Breast epithelium (tissue), 4 donors: ENCODE measurements around the gene GALNTL6. TPM values are rescaled to one million over a fixed set of nuclear protein-coding genes. Genes with fewer than 3 reads are reported as not detected.

Experiments used
- DNase-seq, 2 donors: peaks; one replicate each; pipeline ENCODE4 v3.0.0-alpha.2; 2019; ENCODE audit warnings: low spot score in 2 of 2
- H3K27ac ChIP-seq, 2 donors: fragments of 200-600 bp; sonication (generic) in 1 of 2; one replicate each; pipeline ENCODE4 v1.5.1; 2016 to 2019; ENCODE audit warnings: mild to moderate bottlenecking in 1 of 2
- H3K27me3 ChIP-seq, 2 donors: fragments of 200-600 bp; sonication (generic) in 1 of 2; one replicate each; pipeline versions ENCODE4 v1.5.1 to v1.6.0; 2017 to 2019; ENCODE audit warnings: control low read depth in 1 of 2, mild to moderate bottlenecking in 1 of 2
- H3K36me3 ChIP-seq: fragments of 200-600 bp; one replicate; pipeline ENCODE4 v1.5.1; 2019
- H3K4me1 ChIP-seq, 2 donors: fragments of 200-600 bp; sonication (generic); one replicate each; pipeline ENCODE4 v1.5.1; 2016 to 2019; ENCODE audit warnings: control low read depth in 1 of 2
- H3K4me3 ChIP-seq, 3 donors: fragments of 200-600 bp; sonication (generic); 1 replicate in 2 of 3; 2 replicates in 1 of 3; pipeline ENCODE4 v1.5.1; 2016 to 2019; ENCODE audit warnings: mild to moderate bottlenecking in 3 of 3, moderate library complexity in 2 of 3
- H3K9me3 ChIP-seq, 2 donors: fragments of 200-600 bp; sonication (generic) in 1 of 2; one replicate each; pipeline ENCODE4 v1.5.1; 2016 to 2019; ENCODE audit warnings: control low read depth in 1 of 2
- CTCF ChIP-seq, 3 donors: fragments of 450-650 bp; IDR thresholded peaks; one replicate each; pipeline ENCODE4 v1.5.1; 2016 to 2017; ENCODE audit warnings: antibody characterized with exemption in 3 of 3, mild to moderate bottlenecking in 3 of 3, moderate library complexity in 3 of 3
- POLR2A ChIP-seq: fragments of 450-650 bp; IDR thresholded peaks from one replicate; pipeline ENCODE4 v1.6.1; 2016; ENCODE audit warnings: antibody characterized with exemption, mild to moderate bottlenecking, moderate library complexity
- POLR2AphosphoS5 ChIP-seq, 3 donors: sonication (generic); formaldehyde crosslinking; IDR thresholded peaks; one replicate each; pipeline ENCODE4 v1.6.1; 2017; ENCODE audit warnings: antibody characterized with exemption in 3 of 3
- intact Hi-C: fragments of 100-400 bp; cut with DNase I; formaldehyde crosslinking; loops from one replicate; pipeline ENCODE4 v1.15.1; 2023; ENCODE audit warnings: low total_unique reads
- total RNA-seq, 3 donors: library from RNA; depleted of rRNA; stranded (reverse); fragments of >200 nt; gene quantifications; one replicate each; pipeline ENCODE4 v1.1.0, GENCODE V29; 2016

The GALNTL6 gene
- total RNA-seq, 3 donors from 2014 or later = 0.29 to 0.98 TPM; not detected in 1

GRCh38 chr4:172125443-172125842, 312.2 kb downstream of the GALNTL6 start:
- Histone ChIP-seq H3K9me3 (no peaks in the 10 kb centered on the region), H3K4me1 (no peaks in the 10 kb centered on the region), H3K27me3 (no peaks in the 10 kb centered on the region), H3K36me3 (no peaks in the 10 kb centered on the region), H3K27ac (no peak overlapping the region), H3K4me3 (no peak overlapping the region)
- no peak for DNase-seq
- intact Hi-C loops = no loop called here
- TF ChIP-seq POLR2AphosphoS5 (IDR thresholded peaks at IDR 0.05) = no peak
- no peak for TF ChIP-seq POLR2A
- no peak for TF ChIP-seq CTCF (IDR thresholded peaks at IDR 0.05)

GRCh38 chr4:172127168-172127567, 314.0 kb downstream of the GALNTL6 start:
- Histone ChIP-seq H3K9me3 (no peaks in the 10 kb centered on the region), H3K27me3 (no peaks in the 10 kb centered on the region), H3K4me3 (no peak overlapping the region), H3K4me1 (no peaks in the 10 kb centered on the region), H3K36me3 (no peaks in the 10 kb centered on the region), H3K27ac (no peak overlapping the region)
- no peak for TF ChIP-seq POLR2AphosphoS5 (IDR thresholded peaks at IDR 0.05)
- TF ChIP-seq POLR2A = no peak
- no peak for TF ChIP-seq CTCF (IDR thresholded peaks at IDR 0.05)
- no peak for DNase-seq
- intact Hi-C loops = no loop called here

DNA sequence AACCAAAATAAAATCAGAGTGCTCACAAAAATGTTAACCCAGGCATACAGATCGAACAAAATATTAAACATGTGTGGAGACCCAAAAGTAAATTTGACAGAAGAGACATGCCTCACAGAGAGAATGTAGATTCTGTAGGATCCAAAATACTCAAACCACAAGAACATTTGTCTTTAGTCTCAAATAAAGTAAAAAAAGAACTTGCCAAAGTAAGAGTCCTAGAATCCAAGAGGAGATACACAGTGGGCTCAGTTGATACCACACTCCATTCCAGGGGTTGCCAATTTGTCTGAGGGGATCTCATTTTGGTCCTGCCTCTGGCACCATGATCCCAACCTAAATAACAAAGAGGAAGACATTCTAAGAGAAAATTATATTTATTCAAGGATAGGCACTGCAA, 316.4 kb downstream of the GALNTL6 start:
- DNase-seq = no peak
- TF ChIP-seq CTCF (IDR thresholded peaks at IDR 0.05) = no peak
- no peak for TF ChIP-seq POLR2AphosphoS5 (IDR thresholded peaks at IDR 0.05)
- TF ChIP-seq POLR2A = no peak

GRCh38 chr4:172134521-172134920, 321.3 kb downstream of the GALNTL6 start:
- Histone ChIP-seq H3K36me3 (no peaks in the 10 kb centered on the region), H3K27me3 (no peaks in the 10 kb centered on the region), H3K9me3 (no peaks in the 10 kb centered on the region), H3K4me1 (no peaks in the 10 kb centered on the region), H3K4me3 (no peak overlapping the region), H3K27ac (no peak overlapping the region)
- intact Hi-C loops = no loop called here
- DNase-seq = no peak
- no peak for TF ChIP-seq CTCF (IDR thresholded peaks at IDR 0.05)
- no peak for TF ChIP-seq POLR2AphosphoS5 (IDR thresholded peaks at IDR 0.05)
- no peak for TF ChIP-seq POLR2A

More for the DNA sequence above, 316.4 kb downstream of the GALNTL6 start:
- H3K27ac ChIP-seq = no peak overlapping the region
- H3K27me3 ChIP-seq = no peaks in the 10 kb centered on the region
- no peak overlapping the region for H3K4me3 ChIP-seq
- H3K9me3 ChIP-seq = no peaks in the 10 kb centered on the region
- intact Hi-C loops = no loop called here
- no peaks in the 10 kb centered on the region for H3K4me1 ChIP-seq
- H3K36me3 ChIP-seq = no peaks in the 10 kb centered on the region

DNA sequence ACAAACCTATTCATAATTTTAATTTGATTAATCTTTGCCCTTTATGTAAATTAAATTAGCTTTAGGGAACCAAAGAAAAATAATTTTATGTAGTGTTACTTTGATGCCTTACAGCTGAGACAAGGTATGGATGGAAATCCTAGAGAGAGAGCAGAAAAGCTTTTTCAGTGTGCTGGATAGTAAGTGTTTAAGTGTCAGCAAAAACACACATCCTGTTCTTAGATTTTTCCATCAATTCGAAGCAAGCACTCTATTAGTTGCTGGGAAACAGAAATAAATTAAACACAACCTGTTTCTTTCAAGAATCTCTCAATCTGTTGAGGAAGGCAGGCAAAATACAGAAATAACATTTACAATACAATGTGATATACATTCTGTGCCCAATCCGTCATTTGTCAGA, 327.8 kb downstream of the GALNTL6 start:
- no peaks in the 10 kb centered on the region for H3K36me3 ChIP-seq
- intact Hi-C loops = no loop called here
- DNase-seq = no peak
- no peaks in the 10 kb centered on the region for H3K27me3 ChIP-seq
- H3K27ac ChIP-seq = no peak overlapping the region
- no peaks in the 10 kb centered on the region for H3K9me3 ChIP-seq
- TF ChIP-seq POLR2A = no peak
- TF ChIP-seq POLR2AphosphoS5 (IDR thresholded peaks at IDR 0.05) = no peak
- TF ChIP-seq CTCF (IDR thresholded peaks at IDR 0.05) = no peak
- H3K4me1 ChIP-seq = no peaks in the 10 kb centered on the region
- no peak overlapping the region for H3K4me3 ChIP-seq
